IMR-90 (cell line): Measurements from ENCODE around the gene PTPRG.

Experiments used
- CTCF ChIP-seq: conservative IDR thresholded peaks from 2 replicates; pipeline ENCODE4 v1.5.1; 2012; ENCODE audit warnings: mild to moderate bottlenecking, low read depth, low read length, improper control_type of control experiment
- ELK1 ChIP-seq: fragments of 150-350 bp; IDR thresholded peaks from 2 replicates; pipeline ENCODE4 v1.6.1; 2016; ENCODE audit warnings: low read depth, mild to moderate bottlenecking, low read length, moderate library complexity, borderline replicate concordance
- FOS ChIP-seq: fragments of 150-350 bp; IDR thresholded peaks from 2 replicates; pipeline ENCODE4 v1.6.1; 2016; ENCODE audit warnings: low read depth, low read length
- MAFK ChIP-seq: IDR thresholded peaks from 2 replicates; pipeline ENCODE4 v1.6.1; 2012; ENCODE audit warnings: low read depth, low read length, improper control_type of control experiment
- MAZ ChIP-seq: IDR thresholded peaks from 2 replicates; pipeline ENCODE4 v1.6.1; 2012; ENCODE audit warnings: low read depth, mild to moderate bottlenecking, low read length, improper control_type of control experiment, moderate library complexity, borderline replicate concordance
- MXI1 ChIP-seq: IDR thresholded peaks from 2 replicates; pipeline ENCODE4 v1.6.1; 2012; ENCODE audit warnings: low read depth, mild to moderate bottlenecking, low read length, moderate library complexity, borderline replicate concordance
- POLR2A ChIP-seq: IDR thresholded peaks from 2 replicates; pipeline ENCODE4 v1.6.1; 2012; ENCODE audit warnings: mild to moderate bottlenecking, low read depth, low read length
- RAD21 ChIP-seq: IDR thresholded peaks from 2 replicates; pipeline ENCODE4 v1.6.1; 2012; ENCODE audit warnings: low read length, improper control_type of control experiment
- RFX5 ChIP-seq: IDR thresholded peaks from 2 replicates; pipeline ENCODE4 v1.8.0; 2012; ENCODE audit warnings: low read depth, mild to moderate bottlenecking, low read length, moderate library complexity

GRCh38 chr3:61743067-61743466, 181.7 kb downstream of the PTPRG start:
- TF ChIP-seq ELK1 (no peak), CTCF (no peak), RAD21 (no peak), RFX5 (no peak), POLR2A (no peak), MXI1 (no peak), FOS (no peak), MAZ (no peak), MAFK (no peak)
